NCI-H187 (cell line): ENCODE results near the gene FOXI2.

Experiments
- DNase-seq, 2 experiments: peaks; one replicate each; lab custom pipeline; 2025; lab: John Stamatoyannopoulos, UW

Gene FOXI2

GRCh38 chr10:127736915-127737562, at the start of gene FOXI2:
Gene FOXI2 (plus strand): TSS chr10:127737185. CDS start chr10:127737274, 89 bp downstream.
- DNase-seq = no peak

- DNase-seq = no peak
These were observed 49.4 kb upstream of the FOXI2 start for GRCh38 chr10:127687548-127687947.

GRCh38 chr10:127690176-127690835, 46.7 kb upstream of the FOXI2 start:
- DNase-seq = no peak

- no peak for DNase-seq
These were observed 42.3 kb upstream of the FOXI2 start for GRCh38 chr10:127694580-127695193.

GRCh38 chr10:127695431-127695830, 41.6 kb upstream of the FOXI2 start:
- DNase-seq = no peak

GRCh38 chr10:127698886-127699285, 38.1 kb upstream of the FOXI2 start:
- DNase-seq = no peak

GRCh38 chr10:127699311-127699710, 37.7 kb upstream of the FOXI2 start:
- no peak for DNase-seq

- no peak for DNase-seq
These were observed 34.7 kb upstream of the FOXI2 start for GRCh38 chr10:127702271-127702670.

- DNase-seq = no peak
These were observed 21.7 kb upstream of the FOXI2 start for GRCh38 chr10:127715249-127715648.

GRCh38 chr10:127715782-127716378, 21.1 kb upstream of the FOXI2 start:
- DNase-seq = no peak

GRCh38 chr10:127720142-127720541, 16.8 kb upstream of the FOXI2 start:
- DNase-seq = no peak

GRCh38 chr10:127720903-127721302, 16.1 kb upstream of the FOXI2 start:
- DNase-seq = no peak

GRCh38 chr10:127734753-127735152, 2.2 kb upstream of the FOXI2 start:
- no peak for DNase-seq

GRCh38 chr10:127735156-127735555, 1.8 kb upstream of the FOXI2 start:
- no peak for DNase-seq

GRCh38 chr10:127735723-127736221, 1.2 kb upstream of the FOXI2 start:
- no peak for DNase-seq

GRCh38 chr10:127736222-127736914, 617 bp upstream of the FOXI2 start:
- no peak for DNase-seq

GRCh38 chr10:127737563-127738511, 852 bp downstream of the FOXI2 start:
- DNase-seq = no peak

- DNase-seq = no peak
These were observed 1.8 kb downstream of the FOXI2 start for GRCh38 chr10:127738512-127739424.

- DNase-seq = no peak
These were observed 2.9 kb downstream of the FOXI2 start for GRCh38 chr10:127739908-127740307.

GRCh38 chr10:127740596-127740995, 3.6 kb downstream of the FOXI2 start:
- no peak for DNase-seq
